ENCODE data around the gene REP15. TPM values are rescaled to one million over a fixed set of nuclear protein-coding genes. Genes with fewer than 3 reads are reported as not detected.
"Not testable (repeated sequence)": the region's sequence is repeated elsewhere in the genome, so short reads cannot be mapped to it uniquely, and the experiment has no call there.

The REP15 gene, protein sequence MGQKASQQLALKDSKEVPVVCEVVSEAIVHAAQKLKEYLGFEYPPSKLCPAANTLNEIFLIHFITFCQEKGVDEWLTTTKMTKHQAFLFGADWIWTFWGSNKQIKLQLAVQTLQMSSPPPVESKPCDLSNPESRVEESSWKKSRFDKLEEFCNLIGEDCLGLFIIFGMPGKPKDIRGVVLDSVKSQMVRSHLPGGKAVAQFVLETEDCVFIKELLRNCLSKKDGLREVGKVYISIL
- 1 to 10 TPM in 2 of 4 donors, under 1 TPM in 1, not detected in 1; 0.29 to 1.9 (median 1.4) TPM for total RNA-seq

DNA sequence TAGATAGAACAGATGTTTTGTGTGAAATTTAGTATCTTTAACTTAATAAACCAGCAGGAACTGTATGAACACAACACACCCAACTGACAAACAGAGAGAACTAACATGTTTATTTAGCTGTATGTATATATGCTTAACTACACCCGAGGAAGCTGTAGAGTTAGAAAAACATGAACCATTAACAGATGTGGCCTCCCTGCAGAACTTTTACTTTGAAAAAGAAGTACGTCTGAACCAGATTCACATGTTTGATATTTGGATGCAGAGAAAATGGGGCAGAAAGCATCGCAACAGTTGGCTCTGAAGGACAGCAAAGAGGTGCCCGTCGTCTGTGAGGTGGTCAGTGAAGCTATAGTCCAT is at the start of gene REP15:
REP15 (plus strand) TSS at position 155 of the 360 bp plus-strand sequence; CDS start at position 271, 116 bp downstream.
- TF ChIP-seq, protein P1, sequence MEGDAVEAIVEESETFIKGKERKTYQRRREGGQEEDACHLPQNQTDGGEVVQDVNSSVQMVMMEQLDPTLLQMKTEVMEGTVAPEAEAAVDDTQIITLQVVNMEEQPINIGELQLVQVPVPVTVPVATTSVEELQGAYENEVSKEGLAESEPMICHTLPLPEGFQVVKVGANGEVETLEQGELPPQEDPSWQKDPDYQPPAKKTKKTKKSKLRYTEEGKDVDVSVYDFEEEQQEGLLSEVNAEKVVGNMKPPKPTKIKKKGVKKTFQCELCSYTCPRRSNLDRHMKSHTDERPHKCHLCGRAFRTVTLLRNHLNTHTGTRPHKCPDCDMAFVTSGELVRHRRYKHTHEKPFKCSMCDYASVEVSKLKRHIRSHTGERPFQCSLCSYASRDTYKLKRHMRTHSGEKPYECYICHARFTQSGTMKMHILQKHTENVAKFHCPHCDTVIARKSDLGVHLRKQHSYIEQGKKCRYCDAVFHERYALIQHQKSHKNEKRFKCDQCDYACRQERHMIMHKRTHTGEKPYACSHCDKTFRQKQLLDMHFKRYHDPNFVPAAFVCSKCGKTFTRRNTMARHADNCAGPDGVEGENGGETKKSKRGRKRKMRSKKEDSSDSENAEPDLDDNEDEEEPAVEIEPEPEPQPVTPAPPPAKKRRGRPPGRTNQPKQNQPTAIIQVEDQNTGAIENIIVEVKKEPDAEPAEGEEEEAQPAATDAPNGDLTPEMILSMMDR (IDR thresholded peaks at IDR 0.05) = no peak
- no peak for TF ChIP-seq POLR2A (IDR thresholded peaks at IDR 0.05)
- no peaks in the 10 kb centered on the region for H3K36me3 ChIP-seq
- no peaks in the 10 kb centered on the region for H3K27me3 ChIP-seq
- DNase-seq = no peak
- no peaks in the 10 kb centered on the region for H3K4me1 ChIP-seq
- no peaks in the 10 kb centered on the region for H3K9me3 ChIP-seq
- no peak within 1 kb of the TSS for H3K27ac ChIP-seq
- intact Hi-C loops (cut with DNase I; ENCODE audit: low total_unique reads) = no loop called here
- H3K4me3 ChIP-seq = no peak within 1 kb of the TSS

DNA sequence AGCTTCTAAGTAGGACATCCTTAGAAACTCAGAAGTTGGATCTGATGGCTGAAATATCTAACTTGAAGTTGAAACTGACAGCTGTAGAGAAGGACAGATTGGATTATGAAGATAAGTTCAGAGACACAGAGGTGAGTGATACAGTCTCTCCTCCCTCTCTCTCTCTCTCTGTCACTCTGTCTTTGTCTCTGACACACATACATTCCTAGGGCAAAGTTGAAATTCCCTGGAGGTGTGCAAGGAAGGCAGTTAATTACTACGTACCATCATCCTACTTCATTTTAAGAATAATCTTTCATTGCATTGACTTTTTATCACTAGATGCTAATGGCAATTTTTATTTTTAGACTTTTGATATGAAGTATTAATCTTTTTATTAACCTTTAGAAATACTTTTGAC is 46.2 kb upstream of the REP15 start:
- Histone ChIP-seq H3K27me3 (no peaks in the 10 kb centered on the region), H3K4me3 (no peak overlapping the region), H3K4me1 (no peaks in the 10 kb centered on the region), H3K27ac (no peak overlapping the region), H3K9me3 (no peaks in the 10 kb centered on the region), H3K36me3 (no peaks in the 10 kb centered on the region)
- TF ChIP-seq, protein P1 (IDR thresholded peaks at IDR 0.05) = no peak
- TF ChIP-seq POLR2A (IDR thresholded peaks at IDR 0.05) = no peak
- DNase-seq = no peak
- intact Hi-C loops (cut with DNase I; ENCODE audit: low total_unique reads) = loop anchor here (10.0 kb wide), 1 partner anchor 215 kb away; no protein-coding TSS in a partner anchor

DNA sequence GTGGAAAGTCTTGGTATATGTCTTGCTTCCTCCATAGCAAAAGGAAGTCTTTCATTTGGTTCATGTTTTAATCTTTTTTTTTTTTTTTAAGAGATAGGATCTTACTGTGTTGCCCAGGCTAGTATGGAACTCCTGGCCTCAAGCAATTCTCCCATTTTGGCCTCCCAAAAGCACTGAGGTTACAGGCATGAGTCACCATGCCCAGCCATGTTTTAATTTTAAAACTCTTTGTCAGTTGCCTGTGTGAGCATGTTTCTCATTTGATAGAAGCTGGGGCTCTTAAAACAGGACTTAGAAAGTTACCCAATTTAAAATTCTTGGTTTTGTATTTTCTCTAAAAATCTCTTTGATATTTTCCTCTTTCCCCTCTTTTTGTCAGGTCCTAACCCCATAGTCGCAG is 45.0 kb upstream of the REP15 start:
- Histone ChIP-seq H3K4me1 (no peaks in the 10 kb centered on the region), H3K27ac (no peak overlapping the region), H3K4me3 (no peak overlapping the region), H3K36me3 (no peaks in the 10 kb centered on the region), H3K9me3 (no peaks in the 10 kb centered on the region), H3K27me3 (no peaks in the 10 kb centered on the region)
- TF ChIP-seq, protein P1 (IDR thresholded peaks at IDR 0.05) = no peak
- no peak for TF ChIP-seq POLR2A (IDR thresholded peaks at IDR 0.05)
- DNase-seq = no peak
- intact Hi-C loops (cut with DNase I; ENCODE audit: low total_unique reads) = loop anchor here (10.0 kb wide), 1 partner anchor 216 kb away; no protein-coding TSS in a partner anchor

DNA sequence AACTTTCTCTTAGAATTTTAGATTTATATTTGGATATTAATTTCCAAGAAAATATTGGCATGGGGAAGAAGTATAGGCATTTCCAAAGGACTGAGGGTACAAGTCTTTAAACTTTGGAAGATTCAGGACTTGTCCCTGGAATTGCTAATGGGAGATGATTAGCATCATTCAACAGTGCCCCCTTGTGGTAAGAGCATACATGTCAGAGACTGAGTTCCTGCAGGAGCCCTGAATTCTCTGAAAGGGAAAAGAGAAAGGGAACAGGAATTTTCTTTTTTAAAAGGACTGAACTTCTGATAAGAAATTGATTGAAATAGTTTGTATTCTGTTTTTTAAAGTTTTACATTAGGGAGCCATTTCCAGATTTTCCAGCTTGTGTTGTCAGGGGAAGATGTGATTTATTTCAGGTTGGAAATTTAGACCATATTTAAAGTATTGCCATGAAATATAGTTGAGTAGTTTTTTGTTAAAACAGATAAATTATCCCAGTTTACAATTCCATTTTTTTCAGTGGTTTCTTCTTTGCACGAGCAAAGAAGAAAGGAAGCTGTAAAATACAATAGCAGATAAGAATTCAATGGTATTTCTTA is 44.0 kb upstream of the REP15 start:
- Histone ChIP-seq H3K27ac (no peak overlapping the region), H3K36me3 (no peaks in the 10 kb centered on the region), H3K9me3 (no peaks in the 10 kb centered on the region), H3K4me3 (no peak overlapping the region), H3K27me3 (no peaks in the 10 kb centered on the region), H3K4me1 (no peaks in the 10 kb centered on the region)
- intact Hi-C loops (cut with DNase I; ENCODE audit: low total_unique reads) = loop anchor here (10.0 kb wide), 1 partner anchor 217 kb away; no protein-coding TSS in a partner anchor
- TF ChIP-seq POLR2A (IDR thresholded peaks at IDR 0.05) = no peak
- TF ChIP-seq, protein P1 (IDR thresholded peaks at IDR 0.05) = peak; percentile 77 to 91 (median 80)
- DNase-seq = peak; percentile 35 to 76

DNA sequence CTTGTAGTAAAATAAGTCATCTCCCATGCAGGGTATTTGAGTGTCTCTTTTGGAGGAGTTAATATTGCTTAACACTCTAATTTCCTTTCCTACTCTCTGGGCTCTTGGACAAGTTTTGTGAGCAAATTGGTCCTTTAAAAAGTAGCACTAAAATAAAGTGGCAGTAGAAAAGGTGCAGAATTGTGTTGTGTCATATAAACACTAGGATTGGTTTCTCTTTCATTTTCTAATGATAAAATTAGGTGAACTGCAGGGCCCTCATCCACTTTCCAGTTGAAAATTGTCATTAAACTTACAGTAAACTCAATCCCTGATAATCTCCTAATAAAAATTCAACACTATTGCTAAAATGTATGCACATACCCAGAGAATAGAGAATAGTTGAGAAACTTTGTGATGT is 42.6 kb upstream of the REP15 start:
- Histone ChIP-seq H3K36me3 (no peaks in the 10 kb centered on the region), H3K4me1 (no peaks in the 10 kb centered on the region), H3K27me3 (no peaks in the 10 kb centered on the region), H3K4me3 (no peak overlapping the region), H3K27ac (no peak overlapping the region), H3K9me3 (no peaks in the 10 kb centered on the region)
- TF ChIP-seq POLR2A (IDR thresholded peaks at IDR 0.05) = no peak
- TF ChIP-seq, protein P1 (IDR thresholded peaks at IDR 0.05) = no peak
- intact Hi-C loops (cut with DNase I; ENCODE audit: low total_unique reads) = loop anchor here (10.0 kb wide), 1 partner anchor 219 kb away; no protein-coding TSS in a partner anchor
- no peak for DNase-seq

DNA sequence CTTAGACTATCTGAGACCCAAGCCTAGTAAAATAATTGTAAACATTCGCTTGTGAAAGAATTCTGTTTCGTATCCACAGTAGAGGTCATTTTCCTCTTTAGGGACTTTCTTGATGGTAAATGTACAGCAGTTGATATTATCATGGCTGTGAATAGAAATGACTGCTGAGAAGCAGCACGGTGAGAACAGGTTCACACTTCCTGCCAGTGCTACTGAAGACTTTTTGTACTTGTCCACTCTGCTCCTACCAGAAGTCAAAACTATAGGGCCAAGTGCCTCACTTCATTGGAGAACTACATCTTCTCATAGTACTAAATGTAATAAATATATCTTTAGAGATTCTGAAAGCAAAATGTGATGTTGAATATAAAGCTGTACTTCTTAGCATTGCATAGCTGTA is 40.8 kb upstream of the REP15 start:
- DNase-seq, H3K27me3 ChIP-seq, H3K36me3 ChIP-seq, H3K4me3 ChIP-seq, H3K4me1 ChIP-seq, H3K9me3 ChIP-seq, H3K27ac ChIP-seq: not testable (repeated sequence)
- intact Hi-C loops (cut with DNase I; ENCODE audit: low total_unique reads) = loop anchor here (10.0 kb wide), 1 partner anchor 221 kb away; no protein-coding TSS in a partner anchor
